Endodermal cell (in vitro differentiated cells): ENCODE measurements around the gene RPP25. TPM values are rescaled to one million over a fixed set of nuclear protein-coding genes. Genes with fewer than 3 reads are reported as not detected.

Experiments
- DNase-seq: peaks from one replicate; pipeline ENCODE4 v3.0.0-alpha.2; 2017
- H3K27ac ChIP-seq: 2 replicates; pipeline ENCODE4 v1.5.1; 2013; ENCODE audit warnings: mild to moderate bottlenecking, low read depth, low read length, moderate library complexity
- H3K27me3 ChIP-seq: 2 replicates; pipeline ENCODE4 v1.6.1; 2013; ENCODE audit warnings: mild to moderate bottlenecking, low read length, moderate library complexity; ENCODE audit not compliant: insufficient read depth, control insufficient read depth, poor library complexity, severe bottlenecking
- H3K36me3 ChIP-seq: 2 replicates; pipeline ENCODE4 v1.7.0; 2013; ENCODE audit warnings: mild to moderate bottlenecking, low read length, moderate library complexity; ENCODE audit not compliant: control insufficient read depth, insufficient read depth
- H3K4me1 ChIP-seq: one replicate; pipeline ENCODE4 v1.7.0; 2013; ENCODE audit warnings: low read length; ENCODE audit not compliant: control insufficient read depth, insufficient read depth
- H3K4me3 ChIP-seq: 2 replicates; pipeline ENCODE4 v1.5.1; 2013; ENCODE audit warnings: mild to moderate bottlenecking, low read length, moderate library complexity
- H3K9ac ChIP-seq: 2 replicates; pipeline ENCODE4 v1.6.1; 2013; ENCODE audit warnings: mild to moderate bottlenecking, low read length, moderate library complexity; ENCODE audit not compliant: poor library complexity, severe bottlenecking; ENCODE audit errors: extremely low read depth
- H3K9me3 ChIP-seq: 2 replicates; pipeline ENCODE4 v1.6.1; 2013; ENCODE audit warnings: mild to moderate bottlenecking, low read length, moderate library complexity; ENCODE audit not compliant: control insufficient read depth
- H3K27ac Mint-ChIP-seq: 2 replicates; pipeline ENCODE4 v1.8.0; 2020; ENCODE audit warnings: mixed read lengths
- H3K27me3 Mint-ChIP-seq: 2 replicates; pipeline ENCODE4 v1.8.0; 2021; ENCODE audit warnings: mild to moderate bottlenecking, mixed read lengths; ENCODE audit not compliant: insufficient read depth
- H3K36me3 Mint-ChIP-seq: 2 replicates; pipeline ENCODE4 v1.8.0; 2020; ENCODE audit warnings: low read depth, mixed read lengths
- H3K4me1 Mint-ChIP-seq: 2 replicates; pipeline ENCODE4 v1.8.0; 2020; ENCODE audit warnings: mixed read lengths
- H3K4me3 Mint-ChIP-seq: 2 replicates; pipeline ENCODE4 v1.8.0; 2020; ENCODE audit warnings: mild to moderate bottlenecking, moderate library complexity, mixed read lengths
- H3K9me3 Mint-ChIP-seq: 2 replicates; pipeline ENCODE4 v1.8.0; 2020; ENCODE audit warnings: mild to moderate bottlenecking, mixed read lengths
- CTCF ChIP-seq: fragments of 200-600 bp; sonication (generic); conservative IDR thresholded peaks from 2 replicates; pipeline ENCODE4 v1.5.0; 2021; ENCODE audit warnings: antibody characterized with exemption, mild to moderate bottlenecking
- WGBS, 2 experiments: methylation state at CpG; one replicate each; pipeline versions ENCODE4 v1.1.5 to v1.1.7; 2013; ENCODE audit warnings: missing lambda C conversion rate in 2 of 2, mixed read lengths in 1 of 2; ENCODE audit not compliant: insufficient coverage in 1 of 2, insufficient read length in 1 of 2; 5-methylcytosine and 5-hydroxymethylcytosine counted together
- total RNA-seq, 2 donors: library from RNA; stranded (reverse); fragmentation: NEBNext Ultra II Directional in 1 of 2; extraction: Animal tissue kit (Norgen Biotek cat#: 25700) in 1 of 2; gene quantifications; 2 replicates in 1 of 2; 3 replicates in 1 of 2; pipeline ENCODE4 v1.2.1, GENCODE V29; 2021

Gene RPP25
- total RNA-seq, 2 donors from 2014 or later: 4.6 to 9.9 TPM

- Mint-ChIP-seq H3K27me3 (no peaks in the 10 kb centered on the region), H3K27ac (no peak overlapping the region), H3K4me3 (no peak overlapping the region), H3K36me3 (peaks cover 48% of the 10 kb centered on the region), H3K9me3 (no peaks in the 10 kb centered on the region), H3K4me1 (peaks cover 17% of the 10 kb centered on the region)
- H3K4me3 ChIP-seq: no peak overlapping the region
- WGBS, 2 experiments: 95 to 100% methylated on average over 4 of the region's 4 CpGs
- no peak for TF ChIP-seq CTCF
- no peaks in the 10 kb centered on the region for H3K9me3 ChIP-seq
- H3K36me3 ChIP-seq: peaks cover 43% of the 10 kb centered on the region
- H3K4me1 ChIP-seq: peaks cover 10% of the 10 kb centered on the region
- no peak overlapping the region for H3K9ac ChIP-seq
- H3K27ac ChIP-seq: no peak overlapping the region
- DNase-seq: no peak
- H3K27me3 ChIP-seq: no peaks in the 10 kb centered on the region
These were observed 47.9 kb downstream of the RPP25 start for GRCh38 chr15:74908635-74909034.

GRCh38 chr15:74907163-74907870, 49.3 kb downstream of the RPP25 start:
- Histone ChIP-seq H3K36me3 (peaks cover 44% of the 10 kb centered on the region), H3K9ac (peak overlapping the region; percentile 78), H3K9me3 (no peaks in the 10 kb centered on the region), H3K4me1 (peaks cover 10% of the 10 kb centered on the region), H3K27me3 (no peaks in the 10 kb centered on the region), H3K27ac (no peak overlapping the region), H3K4me3 (peak overlapping the region; percentile 87)
- H3K4me1 Mint-ChIP-seq: peaks cover 17% of the 10 kb centered on the region
- TF ChIP-seq CTCF: no peak
- no peaks in the 10 kb centered on the region for H3K9me3 Mint-ChIP-seq
- peak overlapping the region; percentile 96 for H3K4me3 Mint-ChIP-seq
- peaks cover 51% of the 10 kb centered on the region for H3K36me3 Mint-ChIP-seq
- WGBS, 2 experiments: 39 to 59% methylated on average over 4 to 8 of the region's 8 CpGs
- peak overlapping the region; percentile 97 for H3K27ac Mint-ChIP-seq
- DNase-seq: no peak
- H3K27me3 Mint-ChIP-seq: no peaks in the 10 kb centered on the region

- peaks cover 54% of the 10 kb centered on the region for H3K36me3 Mint-ChIP-seq
- H3K4me1 ChIP-seq: peaks cover 10% of the 10 kb centered on the region
- peaks cover 17% of the 10 kb centered on the region for H3K4me1 Mint-ChIP-seq
- peak; percentile 96 for DNase-seq
- peak within 1 kb of the TSS; percentile 78 for H3K9ac ChIP-seq
- H3K27me3 Mint-ChIP-seq: no peaks in the 10 kb centered on the region
- H3K4me3 ChIP-seq: peak within 1 kb of the TSS; percentile 87
- H3K27me3 ChIP-seq: no peaks in the 10 kb centered on the region
- peaks cover 43% of the 10 kb centered on the region for H3K36me3 ChIP-seq
- peak within 1 kb of the TSS; percentile 96 for H3K4me3 Mint-ChIP-seq
- H3K27ac ChIP-seq: peak within 1 kb of the TSS; percentile 66
- 0 to 1% methylated on average over 30 to 74 of the region's 74 CpGs for WGBS, 2 experiments
- H3K27ac Mint-ChIP-seq: peak within 1 kb of the TSS; percentile 97
- no peaks in the 10 kb centered on the region for H3K9me3 Mint-ChIP-seq
- TF ChIP-seq CTCF: no peak
- no peaks in the 10 kb centered on the region for H3K9me3 ChIP-seq
These were observed 50.0 kb downstream of the RPP25 start, which contains the start of gene FAM219B for GRCh38 chr15:74906450-74907162. TSS of gene FAM219B (minus strand) at chr15:74906851. CDS start at chr15:74906800, 51 bp downstream.
